ENCODE data around the gene AKAP8L.

Gene AKAP8L

DNA sequence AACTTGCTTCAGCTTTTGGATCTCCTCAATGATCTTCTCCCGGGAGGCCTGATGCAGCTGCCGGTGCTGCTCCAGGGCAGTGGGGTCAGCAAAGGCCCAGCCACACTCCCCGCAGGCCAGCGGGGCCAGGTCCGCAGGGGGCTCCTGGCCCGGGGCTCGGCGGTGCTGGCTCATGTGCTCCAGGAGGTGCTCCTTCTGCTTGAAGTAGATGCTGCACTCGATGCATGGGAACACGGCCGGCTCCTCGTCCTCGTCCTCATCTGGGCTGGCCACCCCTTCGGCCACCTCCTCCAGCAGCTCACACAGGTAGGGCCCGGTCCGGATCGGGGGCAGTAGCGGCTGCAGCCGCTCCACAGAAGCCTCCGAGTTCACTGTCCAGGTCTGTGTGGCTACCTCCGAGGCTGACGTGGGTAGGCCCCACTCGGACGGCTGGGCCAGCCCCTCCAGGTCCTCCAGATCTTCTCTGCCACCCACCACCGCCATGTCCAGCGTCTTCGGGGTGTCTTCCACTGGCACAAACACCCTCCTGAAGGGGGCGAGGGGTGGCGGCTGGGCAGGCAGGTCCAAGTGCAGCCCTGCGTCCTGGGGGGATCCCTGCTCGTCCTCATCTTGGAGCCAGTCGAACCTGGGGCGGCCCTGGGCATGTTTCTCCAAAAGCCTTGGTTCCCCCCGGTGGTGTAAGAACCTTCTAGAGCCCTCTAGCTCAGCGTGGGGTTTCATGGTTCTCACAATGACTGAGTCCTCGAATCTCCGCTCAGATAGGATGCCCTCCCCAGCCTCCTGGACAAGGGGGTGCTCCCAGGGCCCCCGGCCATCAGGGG lies 21.2 kb upstream of the AKAP8L start:
- no peaks in the 10 kb centered on the region for H3K36me3 ChIP-seq (ENCODE audit: control insufficient read depth in 1 of 2, insufficient read depth in 2 of 2, low read length in 2 of 2)
- H3K27me3 ChIP-seq (ENCODE audit: control insufficient read depth in 1 of 2, insufficient read depth in 2 of 2, low read length in 2 of 2), result no peaks in the 10 kb centered on the region
- no peaks in the 10 kb centered on the region for H3K4me1 ChIP-seq (ENCODE audit: control insufficient read depth in 1 of 2, insufficient read depth in 2 of 2, low read length in 2 of 2)
- H3K9me3 ChIP-seq (ENCODE audit: control insufficient read depth in 1 of 2, low read length in 2 of 2), result no peaks in the 10 kb centered on the region
- no peak overlapping the region for H3K9ac ChIP-seq (ENCODE audit: low read depth in 1 of 2, low read length in 2 of 2)
- H3K4me3 ChIP-seq (ENCODE audit: low read depth in 1 of 2, low read length in 2 of 2), result no peak overlapping the region
- H3K27ac ChIP-seq (ENCODE audit: low read depth, low read length), result no peak overlapping the region

DNA sequence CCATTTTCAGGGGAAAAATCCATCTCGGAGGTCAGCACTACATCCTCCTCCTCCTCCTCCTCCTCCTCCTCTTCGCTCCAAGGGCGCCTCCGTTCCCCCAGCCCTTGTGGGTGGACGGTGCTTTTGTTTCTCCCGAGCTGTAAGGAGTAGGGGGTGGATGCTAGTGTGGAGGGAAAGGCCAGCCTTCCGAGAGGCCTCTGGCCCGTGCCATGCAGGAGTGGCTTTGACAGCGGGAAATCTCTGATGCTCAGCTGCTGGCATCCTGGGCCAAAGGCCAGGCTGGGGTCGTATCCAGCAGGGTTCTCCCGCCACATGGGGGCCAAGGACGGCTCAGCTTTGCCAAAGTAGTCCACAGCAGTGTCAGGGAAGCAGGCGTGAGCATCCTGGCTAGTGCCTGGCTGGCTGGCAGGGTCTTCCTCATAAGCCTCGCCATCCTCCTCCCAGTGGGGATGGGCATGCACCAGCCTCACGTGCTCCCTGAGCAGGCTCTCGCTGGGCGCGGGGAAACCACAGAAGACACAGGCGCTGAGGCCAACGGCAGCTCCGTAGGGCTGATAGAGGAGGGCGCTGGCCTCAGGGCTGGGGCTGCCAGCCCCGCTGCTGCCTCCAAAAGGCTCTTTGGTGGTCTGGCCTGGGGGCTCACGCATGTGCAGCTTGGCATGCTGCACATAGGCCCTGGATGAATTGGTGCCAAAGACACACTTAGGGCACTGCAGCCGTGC lies 20.5 kb upstream of the AKAP8L start:
- Histone ChIP-seq H3K9me3 (ENCODE audit: control insufficient read depth in 1 of 2, low read length in 2 of 2) (no peaks in the 10 kb centered on the region), H3K4me3 (ENCODE audit: low read depth in 1 of 2, low read length in 2 of 2) (no peak overlapping the region), H3K9ac (ENCODE audit: low read depth in 1 of 2, low read length in 2 of 2) (no peak overlapping the region), H3K36me3 (ENCODE audit: control insufficient read depth in 1 of 2, insufficient read depth in 2 of 2, low read length in 2 of 2) (no peaks in the 10 kb centered on the region), H3K27me3 (ENCODE audit: control insufficient read depth in 1 of 2, insufficient read depth in 2 of 2, low read length in 2 of 2) (no peaks in the 10 kb centered on the region), H3K4me1 (ENCODE audit: control insufficient read depth in 1 of 2, insufficient read depth in 2 of 2, low read length in 2 of 2) (no peaks in the 10 kb centered on the region), H3K27ac (ENCODE audit: low read depth, low read length) (no peak overlapping the region)

DNA sequence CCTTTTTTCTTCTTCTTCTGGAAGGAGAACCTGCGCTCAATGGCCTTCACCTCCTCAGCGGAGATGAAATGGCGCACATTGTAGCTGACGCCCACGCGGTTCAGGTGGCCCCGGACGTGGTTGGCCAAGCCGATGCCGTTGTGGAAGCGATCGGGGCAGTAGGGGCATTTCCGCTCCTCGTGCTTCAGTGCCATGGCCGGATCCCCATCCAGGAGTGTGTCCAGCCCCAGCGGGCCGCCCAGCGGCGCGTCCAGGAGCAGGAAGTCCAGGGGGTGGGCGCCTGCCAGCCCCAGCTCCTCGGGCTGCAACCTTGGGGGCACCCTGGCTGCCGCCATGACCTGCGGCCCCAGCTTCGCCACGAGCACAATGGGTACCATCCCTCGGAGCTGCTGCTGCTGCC lies 19.8 kb upstream of the AKAP8L start:
- H3K9me3 ChIP-seq (ENCODE audit: control insufficient read depth in 1 of 2, low read length in 2 of 2), result no peaks in the 10 kb centered on the region
- no peaks in the 10 kb centered on the region for H3K27me3 ChIP-seq (ENCODE audit: control insufficient read depth in 1 of 2, insufficient read depth in 2 of 2, low read length in 2 of 2)
- no peak overlapping the region for H3K27ac ChIP-seq (ENCODE audit: low read depth, low read length)
- no peaks in the 10 kb centered on the region for H3K36me3 ChIP-seq (ENCODE audit: control insufficient read depth in 1 of 2, insufficient read depth in 2 of 2, low read length in 2 of 2)
- H3K4me3 ChIP-seq (ENCODE audit: low read depth in 1 of 2, low read length in 2 of 2), result no peak overlapping the region
- no peak overlapping the region for H3K9ac ChIP-seq (ENCODE audit: low read depth in 1 of 2, low read length in 2 of 2)
- H3K4me1 ChIP-seq (ENCODE audit: control insufficient read depth in 1 of 2, insufficient read depth in 2 of 2, low read length in 2 of 2), result peaks cover 0 to 1% of the 10 kb centered on the region in 2 donors

DNA sequence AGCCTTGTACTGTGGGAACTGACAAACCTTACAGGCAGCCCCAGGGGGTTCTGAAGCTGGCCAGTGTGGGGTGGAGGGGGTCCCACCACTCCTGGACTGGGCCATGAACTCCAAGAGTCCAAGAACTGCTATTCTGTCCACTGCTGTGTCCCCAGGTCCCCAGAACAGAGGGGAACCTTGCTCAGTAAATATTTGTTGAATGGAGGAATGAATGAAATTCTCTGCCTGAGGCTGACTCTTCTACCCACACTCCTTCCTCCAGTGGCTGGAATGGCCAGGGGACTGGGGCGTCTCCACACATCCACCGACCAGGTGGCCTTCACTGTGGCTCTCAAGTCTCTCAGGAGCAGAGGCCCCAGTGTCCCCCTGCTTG lies 19.3 kb upstream of the AKAP8L start:
- H3K4me1 ChIP-seq (ENCODE audit: control insufficient read depth in 1 of 2, insufficient read depth in 2 of 2, low read length in 2 of 2), result peaks cover 0 to 6% of the 10 kb centered on the region in 2 donors
- no peak overlapping the region for H3K27ac ChIP-seq (ENCODE audit: low read depth, low read length)
- H3K9ac ChIP-seq (ENCODE audit: low read depth in 1 of 2, low read length in 2 of 2), result no peak overlapping the region
- H3K4me3 ChIP-seq (ENCODE audit: low read depth in 1 of 2, low read length in 2 of 2), result no peak overlapping the region
- H3K36me3 ChIP-seq (ENCODE audit: control insufficient read depth in 1 of 2, insufficient read depth in 2 of 2, low read length in 2 of 2), result no peaks in the 10 kb centered on the region
- H3K27me3 ChIP-seq (ENCODE audit: control insufficient read depth in 1 of 2, insufficient read depth in 2 of 2, low read length in 2 of 2), result no peaks in the 10 kb centered on the region
- H3K9me3 ChIP-seq (ENCODE audit: control insufficient read depth in 1 of 2, low read length in 2 of 2), result no peaks in the 10 kb centered on the region

DNA sequence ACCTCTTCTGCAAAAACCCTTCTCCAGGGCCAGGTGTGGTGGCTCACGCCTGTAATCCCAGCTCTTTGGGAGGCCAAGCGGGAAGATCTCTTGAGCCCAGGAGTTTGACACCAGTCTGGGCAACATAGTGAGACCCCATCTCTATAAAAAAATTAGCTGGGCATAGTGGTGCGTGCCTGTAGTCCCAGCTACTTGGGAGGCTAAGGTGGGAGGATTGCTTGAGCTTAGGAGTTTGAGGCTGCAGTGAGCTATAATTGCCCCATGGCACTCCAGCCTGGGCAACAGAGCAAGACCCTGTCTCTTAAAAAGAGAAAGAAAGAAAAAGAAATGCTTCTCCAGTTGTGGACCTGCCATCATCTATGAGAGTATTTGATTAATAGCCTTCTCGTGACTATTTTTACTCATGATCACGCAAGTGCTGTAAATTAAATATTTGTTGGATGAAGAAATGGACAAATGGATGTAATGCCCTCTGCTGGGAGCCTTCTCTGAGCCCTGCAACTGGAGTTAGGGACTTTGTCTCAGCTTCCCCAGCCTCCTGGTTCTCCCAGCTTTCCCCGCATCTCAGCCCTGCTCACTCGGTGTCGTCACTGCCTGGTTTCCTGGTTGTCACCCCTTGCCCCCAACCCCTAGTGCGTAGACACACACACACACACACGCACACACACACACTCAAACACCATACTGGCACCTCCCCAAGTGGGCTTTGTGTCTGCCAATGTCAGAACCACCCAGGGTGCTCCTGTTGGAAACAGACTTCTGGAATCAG lies 18.8 kb upstream of the AKAP8L start:
- no peaks in the 10 kb centered on the region for H3K9me3 ChIP-seq (ENCODE audit: control insufficient read depth in 1 of 2, low read length in 2 of 2)
- H3K4me3 ChIP-seq (ENCODE audit: low read depth in 1 of 2, low read length in 2 of 2), result no peak overlapping the region
- H3K27ac ChIP-seq (ENCODE audit: low read depth, low read length), result no peak overlapping the region
- H3K4me1 ChIP-seq (ENCODE audit: control insufficient read depth in 1 of 2, insufficient read depth in 2 of 2, low read length in 2 of 2), result peaks cover 0 to 6% of the 10 kb centered on the region in 2 donors
- no peaks in the 10 kb centered on the region for H3K36me3 ChIP-seq (ENCODE audit: control insufficient read depth in 1 of 2, insufficient read depth in 2 of 2, low read length in 2 of 2)
- no peaks in the 10 kb centered on the region for H3K27me3 ChIP-seq (ENCODE audit: control insufficient read depth in 1 of 2, insufficient read depth in 2 of 2, low read length in 2 of 2)
- H3K9ac ChIP-seq (ENCODE audit: low read depth in 1 of 2, low read length in 2 of 2), result no peak overlapping the region

DNA sequence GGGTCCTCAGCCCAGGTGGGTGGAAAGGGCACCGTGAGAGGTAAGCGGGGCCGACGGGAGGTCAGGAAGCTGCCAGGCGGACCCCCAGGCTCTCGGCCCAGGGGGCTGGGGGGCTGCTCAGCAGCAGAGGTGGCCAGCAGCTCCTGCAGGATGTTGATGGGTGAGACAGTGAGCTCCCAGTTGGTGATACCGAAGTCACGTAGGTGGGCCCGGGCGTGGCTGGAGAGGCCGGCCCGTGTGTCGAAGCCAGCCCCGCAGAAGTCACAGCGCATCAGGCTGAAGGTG lies 18.0 kb upstream of the AKAP8L start:
- Histone ChIP-seq H3K9ac (ENCODE audit: low read depth in 1 of 2, low read length in 2 of 2) (no peak overlapping the region), H3K9me3 (ENCODE audit: control insufficient read depth in 1 of 2, low read length in 2 of 2) (no peaks in the 10 kb centered on the region), H3K27ac (ENCODE audit: low read depth, low read length) (no peak overlapping the region)

DNA sequence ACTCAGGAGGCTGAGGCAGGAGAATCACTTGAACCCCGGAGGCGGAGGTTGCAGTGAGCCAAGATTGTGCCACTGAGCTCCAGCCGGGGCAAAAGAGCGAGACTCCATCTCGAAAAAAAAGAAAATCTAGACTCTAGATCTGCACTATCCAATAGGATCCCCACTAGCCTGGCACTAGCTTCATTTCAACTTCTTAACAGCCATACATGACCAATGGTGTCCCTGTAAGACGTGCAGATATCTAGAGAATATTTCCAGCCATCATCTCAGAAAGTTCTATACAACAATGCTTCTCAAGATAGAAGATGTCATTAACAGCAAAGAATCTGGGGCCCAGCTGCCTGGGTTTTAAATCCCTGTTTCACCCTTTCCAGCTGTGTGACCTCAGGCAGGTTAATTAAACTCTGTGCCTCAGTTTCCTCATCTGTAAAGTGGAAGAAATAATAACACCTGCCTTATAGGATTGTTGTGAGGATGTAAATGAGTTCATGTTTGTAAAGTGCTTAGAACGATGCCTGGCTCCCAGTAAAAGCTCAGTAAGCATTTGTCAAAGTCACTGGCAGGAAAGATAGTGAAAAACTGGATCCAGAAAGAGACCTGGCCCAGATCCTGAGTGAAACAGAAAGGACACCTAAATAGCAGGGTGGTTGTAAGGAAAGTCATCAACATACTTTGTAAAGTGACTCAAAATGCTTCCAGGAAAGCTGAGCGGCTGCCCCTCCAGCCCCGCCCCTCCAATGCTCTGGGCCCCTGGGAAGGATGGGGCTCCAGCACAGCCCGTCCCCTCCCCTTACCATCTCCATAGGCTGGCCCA lies 17.4 kb upstream of the AKAP8L start:
- H3K36me3 ChIP-seq (ENCODE audit: control insufficient read depth in 1 of 2, insufficient read depth in 2 of 2, low read length in 2 of 2), result no peaks in the 10 kb centered on the region
- no peak overlapping the region for H3K27ac ChIP-seq (ENCODE audit: low read depth, low read length)
- no peak overlapping the region for H3K4me3 ChIP-seq (ENCODE audit: low read depth in 1 of 2, low read length in 2 of 2)
- peaks cover 7 to 14% of the 10 kb centered on the region in 2 donors for H3K4me1 ChIP-seq (ENCODE audit: control insufficient read depth in 1 of 2, insufficient read depth in 2 of 2, low read length in 2 of 2)
- no peaks in the 10 kb centered on the region for H3K27me3 ChIP-seq (ENCODE audit: control insufficient read depth in 1 of 2, insufficient read depth in 2 of 2, low read length in 2 of 2)
- no peak overlapping the region for H3K9ac ChIP-seq (ENCODE audit: low read depth in 1 of 2, low read length in 2 of 2)
- no peaks in the 10 kb centered on the region for H3K9me3 ChIP-seq (ENCODE audit: control insufficient read depth in 1 of 2, low read length in 2 of 2)

More for the DNA sequence above, 18.0 kb upstream of the AKAP8L start:
- H3K4me3 ChIP-seq (ENCODE audit: low read depth in 1 of 2, low read length in 2 of 2), result no peak overlapping the region
- no peaks in the 10 kb centered on the region for H3K36me3 ChIP-seq (ENCODE audit: control insufficient read depth in 1 of 2, insufficient read depth in 2 of 2, low read length in 2 of 2)
- peaks cover 2 to 8% of the 10 kb centered on the region in 2 donors for H3K4me1 ChIP-seq (ENCODE audit: control insufficient read depth in 1 of 2, insufficient read depth in 2 of 2, low read length in 2 of 2)
- no peaks in the 10 kb centered on the region for H3K27me3 ChIP-seq (ENCODE audit: control insufficient read depth in 1 of 2, insufficient read depth in 2 of 2, low read length in 2 of 2)

DNA sequence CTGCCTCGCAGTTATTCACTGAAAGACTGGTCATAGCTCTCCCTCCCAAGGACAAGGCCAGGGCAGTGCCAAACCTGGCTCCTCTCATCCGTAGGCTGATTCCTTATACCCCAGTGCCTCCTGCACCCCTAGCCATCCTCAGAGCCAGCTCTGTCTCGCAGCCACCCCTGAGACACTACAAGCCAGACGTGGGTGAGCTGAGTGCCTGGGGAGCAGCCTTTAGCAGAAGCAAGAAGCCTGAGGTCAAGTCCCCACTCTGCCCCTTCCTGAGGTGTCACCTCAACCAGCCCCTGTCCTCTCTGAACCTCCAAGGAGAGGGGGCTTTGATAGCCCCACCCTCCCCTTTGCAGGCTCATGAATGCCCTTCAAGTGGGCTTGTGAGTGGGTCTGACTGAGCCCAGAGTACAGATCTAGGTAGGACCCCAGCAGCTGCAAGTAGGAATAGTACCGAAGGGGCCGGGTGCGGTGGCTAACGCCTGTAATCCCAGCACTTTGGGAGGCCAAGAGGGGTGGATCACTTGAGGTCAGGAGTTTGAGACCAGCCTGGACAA lies 14.8 kb upstream of the AKAP8L start:
- no peaks in the 10 kb centered on the region for H3K36me3 ChIP-seq (ENCODE audit: control insufficient read depth in 1 of 2, insufficient read depth in 2 of 2, low read length in 2 of 2)
- H3K27me3 ChIP-seq (ENCODE audit: control insufficient read depth in 1 of 2, insufficient read depth in 2 of 2, low read length in 2 of 2), result no peaks in the 10 kb centered on the region
- peak overlapping the region; percentile 25 to 70 for H3K9ac ChIP-seq (ENCODE audit: low read depth in 1 of 2, low read length in 2 of 2)
- H3K9me3 ChIP-seq (ENCODE audit: control insufficient read depth in 1 of 2, low read length in 2 of 2), result no peaks in the 10 kb centered on the region
- H3K4me3 ChIP-seq (ENCODE audit: low read depth in 1 of 2, low read length in 2 of 2), result peak overlapping the region; percentile 75 to 84
- H3K4me1 ChIP-seq (ENCODE audit: control insufficient read depth in 1 of 2, insufficient read depth in 2 of 2, low read length in 2 of 2), result peaks cover 14 to 26% of the 10 kb centered on the region in 2 donors
- no peak overlapping the region for H3K27ac ChIP-seq (ENCODE audit: low read depth, low read length)

DNA sequence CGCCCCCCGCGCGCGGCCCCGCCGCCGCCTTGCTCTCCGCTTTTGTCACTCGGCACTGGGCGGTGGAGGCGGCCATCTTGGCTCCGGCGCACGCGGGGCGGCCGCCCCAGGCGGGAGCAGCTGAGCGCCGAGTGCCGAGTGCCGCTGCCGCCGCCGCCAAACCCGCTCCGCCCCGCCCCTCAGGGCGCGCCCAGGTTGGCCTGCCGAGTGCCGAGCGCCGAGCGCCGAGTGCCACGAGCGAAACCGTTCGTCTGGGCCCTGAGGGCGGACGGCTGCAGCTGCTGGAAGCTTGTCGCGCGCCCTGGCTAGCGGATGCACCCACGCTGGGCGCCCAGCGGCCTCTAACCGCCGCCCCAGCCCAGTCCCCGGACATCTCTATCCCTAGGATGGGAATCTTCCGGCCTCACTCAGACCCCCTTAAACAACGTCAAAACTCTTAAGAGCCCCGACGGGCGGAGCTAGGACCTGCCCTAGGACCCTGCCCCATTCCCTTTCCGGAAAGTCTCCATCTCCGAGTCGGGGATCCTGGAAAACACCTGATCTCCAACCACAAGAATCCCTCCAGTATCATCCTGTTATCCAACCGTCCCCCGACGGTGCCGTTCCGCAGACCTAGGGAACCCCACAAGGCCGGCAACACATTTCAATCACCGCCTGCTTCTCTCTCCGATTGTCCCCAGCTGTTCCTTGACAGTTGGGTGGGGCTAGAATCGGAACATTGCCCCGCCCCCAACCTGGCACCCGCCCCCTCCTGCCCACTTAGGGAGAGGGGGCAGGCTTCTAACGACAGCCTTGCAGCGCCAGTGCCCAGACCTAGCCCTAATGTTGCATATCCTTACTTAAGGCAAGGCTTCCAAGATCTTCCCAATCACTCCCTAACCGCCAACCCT lies 14.1 kb upstream of the AKAP8L start:
- Histone ChIP-seq H3K27ac (ENCODE audit: low read depth, low read length) (peak overlapping the region; percentile 82), H3K9me3 (ENCODE audit: control insufficient read depth in 1 of 2, low read length in 2 of 2) (no peaks in the 10 kb centered on the region), H3K27me3 (ENCODE audit: control insufficient read depth in 1 of 2, insufficient read depth in 2 of 2, low read length in 2 of 2) (no peaks in the 10 kb centered on the region), H3K4me1 (ENCODE audit: control insufficient read depth in 1 of 2, insufficient read depth in 2 of 2, low read length in 2 of 2) (peaks cover 14 to 26% of the 10 kb centered on the region in 2 donors), H3K9ac (ENCODE audit: low read depth in 1 of 2, low read length in 2 of 2) (peak overlapping the region; percentile 66 to 70), H3K4me3 (ENCODE audit: low read depth in 1 of 2, low read length in 2 of 2) (peak overlapping the region; percentile 75 to 84), H3K36me3 (ENCODE audit: control insufficient read depth in 1 of 2, insufficient read depth in 2 of 2, low read length in 2 of 2) (no peaks in the 10 kb centered on the region)

All from duodenal mucosa (tissue), 2 donors.